CD4-positive, alpha-beta T cell treated with Interleukin-21 for 1 hour (primary cell): ENCODE measurements around the gene ARHGEF10L.
A peak's percentile ranks its signal among the peaks of the same experiment; 100 is the strongest.
"Not testable (repeated sequence)": the region's sequence is repeated elsewhere in the genome, so short reads cannot be mapped to it uniquely, and the experiment has no call there.

Source experiments
- DNase-seq: peaks from one replicate; pipeline ENCODE4 v3.0.0-alpha.2; 2020

ARHGEF10L gene

GRCh38 chr1:17615157-17615556, 75.7 kb downstream of the ARHGEF10L start:
- no peak for DNase-seq

- DNase-seq = no peak
These were observed 76.5 kb downstream of the ARHGEF10L start for GRCh38 chr1:17615959-17616358.

DNA sequence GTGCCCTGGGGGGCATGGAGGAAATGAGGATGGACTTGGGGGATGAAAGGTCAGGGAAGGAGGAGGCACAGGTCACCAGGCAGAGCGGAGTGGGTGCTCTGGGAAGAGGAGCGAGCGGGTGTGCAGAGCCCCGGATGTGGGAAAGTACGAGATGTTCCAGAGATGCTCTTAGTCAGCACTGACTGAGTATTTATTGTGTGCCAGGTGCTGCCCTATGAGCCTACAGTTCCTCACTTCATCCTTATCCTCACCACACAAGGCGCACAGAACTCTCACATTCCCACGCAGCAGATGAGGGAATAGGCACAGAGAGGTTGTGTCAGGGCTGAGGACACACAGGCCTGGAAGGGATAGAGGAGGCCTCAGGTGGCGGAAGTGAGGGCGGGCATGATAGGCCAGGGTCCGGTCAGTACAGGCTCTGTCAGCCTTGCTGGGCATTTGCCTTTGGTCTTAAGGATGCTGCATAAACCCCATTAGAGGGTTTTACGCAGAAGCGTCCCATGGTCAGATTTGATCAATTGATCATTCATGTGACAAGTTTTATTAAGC, 77.3 kb downstream of the ARHGEF10L start:
- no peak for DNase-seq

GRCh38 chr1:17617787-17618557, 78.5 kb downstream of the ARHGEF10L start:
- DNase-seq = no peak

GRCh38 chr1:17618558-17619247, 79.2 kb downstream of the ARHGEF10L start:
- no peak for DNase-seq

DNA sequence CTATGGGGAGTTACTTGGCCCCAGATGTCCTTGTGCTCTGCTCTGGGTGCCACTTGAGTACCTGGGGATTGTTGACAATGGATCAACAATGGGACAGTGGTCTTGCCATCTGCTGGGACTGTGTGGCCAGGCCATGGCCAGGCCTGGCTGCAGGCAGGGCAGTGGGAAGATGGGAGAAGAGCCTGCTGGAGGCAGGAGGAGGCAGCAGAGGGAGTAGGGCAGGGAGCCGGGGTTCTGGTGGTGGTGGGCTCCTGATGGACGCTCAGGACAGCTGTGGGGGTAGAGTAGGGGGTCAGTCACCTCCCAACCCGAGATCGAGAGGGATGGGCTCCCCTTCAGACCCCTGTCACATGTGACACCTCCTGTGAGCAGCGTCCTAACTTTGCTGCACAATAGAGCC, 81.0 kb downstream of the ARHGEF10L start:
- no peak for DNase-seq

GRCh38 chr1:17621691-17622090, 82.2 kb downstream of the ARHGEF10L start:
- DNase-seq = no peak

GRCh38 chr1:17622823-17623222, 83.3 kb downstream of the ARHGEF10L start:
- no peak for DNase-seq

DNA sequence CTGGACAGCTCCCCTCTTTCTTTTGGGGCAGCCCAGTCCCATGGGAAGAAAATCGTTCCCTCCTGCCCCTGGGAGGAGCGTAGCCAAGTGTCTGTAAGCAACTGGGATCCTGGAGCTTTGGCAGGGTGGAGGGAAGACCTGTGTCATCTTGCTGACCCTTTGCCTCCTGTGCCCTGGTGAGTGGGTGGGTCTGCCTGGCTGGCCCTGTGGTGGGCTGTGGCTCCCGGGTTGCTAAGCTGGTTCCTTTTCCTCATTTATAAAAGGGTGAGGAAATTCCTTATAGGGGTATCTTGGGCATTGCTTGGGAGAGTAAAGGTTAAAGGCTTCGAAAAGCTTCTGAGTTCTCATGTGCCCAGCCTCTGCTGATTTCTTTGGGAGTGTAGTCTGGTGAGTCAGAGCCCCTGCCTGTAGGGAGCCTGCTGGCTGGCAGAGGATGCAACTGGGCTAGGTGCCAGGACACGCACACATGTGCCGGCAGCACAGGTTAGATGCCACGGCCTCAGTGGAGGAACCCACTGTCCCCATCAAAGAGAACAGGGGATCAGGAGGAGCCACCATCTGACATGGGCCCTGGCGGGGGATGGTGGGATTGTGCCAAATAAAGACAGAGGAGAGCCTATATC, 85.2 kb downstream of the ARHGEF10L start:
- DNase-seq = no peak

- no peak for DNase-seq
These were observed 87.9 kb downstream of the ARHGEF10L start for GRCh38 chr1:17627239-17628052.

DNA sequence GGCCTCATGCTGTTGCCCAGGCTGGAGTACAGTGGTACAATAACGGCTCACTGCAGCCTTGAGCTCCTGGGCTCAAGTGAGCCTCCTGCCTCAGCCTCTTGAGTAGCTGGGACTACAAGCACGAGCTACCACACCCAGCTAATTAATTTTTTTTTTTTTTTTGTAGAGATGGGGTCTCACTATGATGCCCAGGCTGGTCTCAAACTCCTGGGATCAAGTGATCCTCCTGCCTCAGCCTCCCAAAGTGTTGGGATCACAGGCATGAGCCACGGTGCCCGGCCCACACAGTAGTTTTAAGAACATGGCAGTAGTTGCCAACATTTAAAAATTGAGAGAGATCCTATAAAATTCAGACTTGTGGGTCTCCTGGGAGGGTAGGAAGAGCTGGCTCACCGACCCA, 89.5 kb downstream of the ARHGEF10L start:
- DNase-seq = not testable (repeated sequence)

DNA sequence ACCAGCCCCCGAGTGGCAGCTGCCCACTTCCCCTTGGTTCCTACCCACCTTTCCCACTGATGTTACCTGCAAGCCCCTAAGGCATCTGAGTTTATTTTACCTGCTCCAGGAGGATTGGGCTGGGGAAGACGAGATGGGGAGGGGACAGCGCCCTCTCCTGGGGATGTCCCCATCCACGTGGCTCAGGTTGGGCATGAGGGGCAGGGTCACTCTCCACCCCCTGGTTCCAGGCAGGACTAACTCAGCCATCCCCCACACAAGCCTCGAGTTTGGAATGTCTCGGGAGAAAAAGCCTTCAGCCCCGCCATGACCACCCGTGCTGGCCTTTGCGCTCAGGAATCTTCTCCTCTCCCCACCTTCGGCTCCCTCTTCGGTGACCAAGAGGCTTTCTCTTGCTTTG, 90.0 kb downstream of the ARHGEF10L start:
- no peak for DNase-seq

DNA sequence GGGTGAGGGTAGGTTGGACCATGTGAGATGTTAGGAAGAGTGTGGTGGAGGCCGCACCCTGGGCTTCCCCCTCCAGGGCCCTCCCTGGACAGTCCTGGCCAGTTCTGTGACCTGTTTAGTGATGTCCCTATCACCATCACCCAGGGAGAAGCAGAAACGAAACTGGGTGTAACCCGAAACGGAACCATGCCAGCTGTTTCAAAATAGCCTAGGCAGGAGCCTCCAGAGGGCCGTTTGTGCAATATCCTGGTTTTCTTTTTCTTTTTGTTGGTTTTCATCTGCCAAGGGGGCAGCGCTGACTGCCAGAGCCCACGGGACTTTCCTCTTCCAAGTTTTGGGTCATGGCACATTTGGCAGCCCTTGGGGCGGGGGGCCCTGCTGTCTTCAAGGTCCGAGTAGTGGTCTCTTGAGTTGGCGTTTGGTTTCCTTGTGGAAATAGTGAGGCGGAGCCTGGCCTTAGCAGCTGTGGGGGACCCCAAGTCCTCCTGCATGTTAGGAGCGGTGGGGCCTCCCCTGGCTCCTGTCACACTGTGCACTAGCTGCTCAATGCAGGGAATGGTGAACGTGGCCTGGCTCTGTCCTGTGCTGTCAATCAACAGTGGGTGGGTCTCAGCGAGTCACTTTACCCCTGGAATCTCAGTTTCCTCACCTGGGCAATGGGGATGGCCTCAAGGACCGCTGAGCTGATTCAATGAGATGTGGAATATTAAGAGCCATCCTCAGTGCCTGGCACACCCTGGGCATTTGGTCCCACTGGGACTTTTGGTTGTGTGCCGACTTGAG, 90.7 kb downstream of the ARHGEF10L start:
- peak; percentile 35 for DNase-seq

DNA sequence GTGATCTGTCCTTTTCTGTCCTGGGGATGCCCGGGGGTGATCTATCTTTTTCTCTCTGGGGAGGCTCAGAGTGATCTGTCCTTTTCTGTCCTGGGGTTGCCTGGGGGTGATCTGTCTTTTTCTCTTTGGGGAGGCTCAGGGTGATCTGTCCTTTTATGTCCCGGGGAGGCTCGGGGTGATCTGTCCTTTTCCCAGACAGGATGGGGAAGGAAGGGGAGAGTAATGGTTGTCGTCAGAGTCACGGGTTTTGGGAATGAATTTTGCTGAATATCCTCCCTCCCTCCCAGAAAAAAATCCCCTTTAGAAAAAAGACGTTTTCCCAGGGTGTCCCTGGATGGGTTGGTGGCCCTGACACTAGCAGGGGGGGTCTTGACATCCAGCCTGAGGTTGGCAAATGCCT, 91.5 kb downstream of the ARHGEF10L start:
- no peak for DNase-seq

DNA sequence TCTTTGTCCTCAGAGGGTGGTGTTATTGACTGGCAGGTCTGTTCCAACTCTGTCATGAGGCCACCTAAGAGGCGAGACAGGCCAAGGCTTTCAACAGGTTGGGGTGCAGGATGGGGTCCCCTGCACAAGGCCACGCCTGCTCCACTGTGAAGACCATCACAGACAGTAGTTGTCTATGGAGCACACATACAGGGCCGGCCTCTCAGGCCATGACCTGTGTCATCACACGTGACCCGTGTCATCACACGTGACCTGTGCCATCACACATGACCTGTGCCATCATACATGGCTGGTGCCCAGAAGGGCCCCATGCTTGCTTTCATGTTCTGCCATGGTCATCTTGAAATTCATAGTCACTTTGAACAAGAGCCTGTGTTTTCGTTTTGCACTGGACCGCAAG, 91.9 kb downstream of the ARHGEF10L start:
- no peak for DNase-seq

- no peak for DNase-seq
These were observed 92.6 kb downstream of the ARHGEF10L start for GRCh38 chr1:17632106-17632505.

DNA sequence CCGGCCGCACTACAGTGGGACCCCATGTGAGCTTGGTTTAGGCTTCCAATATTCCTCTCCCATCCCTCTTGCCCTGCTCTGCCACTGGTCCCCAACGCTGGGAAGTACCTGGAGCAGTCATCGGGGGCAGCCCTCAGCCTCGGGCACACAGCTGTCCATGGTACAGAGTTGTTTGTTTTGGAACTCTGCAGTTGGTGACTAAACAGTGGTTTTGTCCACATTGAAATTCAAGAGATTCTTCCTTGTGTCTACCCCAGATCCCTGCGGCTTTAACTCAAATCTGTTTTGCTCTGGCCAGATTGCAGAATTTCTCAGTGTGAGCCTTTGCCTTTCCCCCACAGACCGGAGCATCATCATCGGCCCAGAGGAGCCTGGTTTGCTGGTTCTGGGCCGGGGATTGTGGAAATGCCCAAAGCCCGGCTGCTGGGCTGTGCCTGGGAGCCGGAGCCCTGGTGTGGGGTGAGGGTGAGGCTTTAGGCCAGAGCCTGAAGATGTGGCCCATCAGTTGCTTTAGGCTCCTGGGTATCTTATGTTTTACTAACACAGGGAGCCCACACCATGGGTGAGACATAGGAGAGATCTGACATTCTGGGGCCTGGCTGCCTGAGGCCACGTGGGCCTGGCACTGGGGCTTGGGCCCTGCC, 93.2 kb downstream of the ARHGEF10L start:
- no peak for DNase-seq

- DNase-seq = no peak
These were observed 94.2 kb downstream of the ARHGEF10L start for GRCh38 chr1:17633654-17634053.

GRCh38 chr1:17635276-17635675, 95.8 kb downstream of the ARHGEF10L start:
- DNase-seq = no peak

DNA sequence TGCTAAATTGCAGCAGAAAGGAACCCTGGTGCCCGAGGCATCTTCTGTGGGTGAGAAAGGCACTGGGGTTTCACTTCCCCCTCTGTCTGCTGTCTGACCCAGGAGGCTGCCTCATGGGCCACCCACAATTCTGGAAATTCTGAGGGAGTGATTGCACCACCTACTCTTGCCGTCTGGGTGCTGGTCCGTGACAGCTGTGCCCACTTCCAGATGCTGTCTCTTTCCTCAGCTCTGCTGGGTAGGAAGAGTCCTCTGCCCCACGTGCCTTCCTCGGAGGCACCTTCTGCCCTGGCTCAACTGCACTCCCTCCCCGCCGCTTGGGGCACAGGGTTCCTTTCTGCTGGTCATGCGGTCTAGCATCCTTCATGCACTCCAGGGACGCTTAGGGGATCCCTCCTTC, 96.3 kb downstream of the ARHGEF10L start:
- DNase-seq = peak; percentile 36

DNA sequence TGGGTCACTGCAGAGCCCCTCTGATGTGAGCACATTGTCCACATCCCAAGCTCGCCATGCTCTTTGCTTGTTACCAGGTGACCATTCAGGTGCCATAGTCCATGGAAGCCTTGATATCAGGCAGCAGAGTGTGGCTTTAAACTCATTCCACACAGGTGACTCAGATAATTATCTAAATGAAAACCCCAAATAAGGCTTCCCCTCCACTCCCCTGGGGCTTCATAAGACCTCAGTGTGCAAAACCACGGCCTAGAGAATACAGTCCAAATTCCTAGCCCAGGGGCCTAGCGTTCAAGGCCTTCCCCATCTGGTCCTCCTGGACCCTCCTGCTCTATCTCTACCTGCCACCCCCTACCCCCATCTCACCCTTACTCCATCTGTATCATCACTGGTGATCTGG, 97.1 kb downstream of the ARHGEF10L start:
- no peak for DNase-seq

DNA sequence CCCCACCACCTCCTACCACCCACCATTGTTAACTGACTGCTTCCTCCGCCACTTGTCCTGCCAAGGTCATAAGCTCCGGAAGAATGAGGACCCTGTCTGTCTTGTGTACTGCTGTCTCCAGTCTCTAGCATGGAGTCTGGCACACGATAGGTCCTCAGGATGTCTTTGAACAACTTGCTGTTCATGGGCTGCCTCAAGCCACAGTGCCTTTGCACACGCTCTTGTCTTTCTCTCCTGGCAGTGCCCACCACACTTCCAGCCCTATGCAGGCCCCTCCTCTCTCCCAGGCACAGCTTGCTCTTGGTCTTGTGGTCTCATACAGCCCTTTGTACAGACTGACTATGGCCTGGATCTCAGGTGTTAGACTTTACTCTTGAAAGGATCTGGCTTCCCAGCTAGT, 97.6 kb downstream of the ARHGEF10L start:
- DNase-seq = no peak
